H1 (cell line): ENCODE data around the gene DOCK1.

Experiments
- ATF3 ChIP-seq: IDR thresholded peaks from 2 replicates; pipeline ENCODE4 v1.6.1; 2011; ENCODE audit warnings: low read depth, mild to moderate bottlenecking, low read length; ENCODE audit not compliant: insufficient read depth
- CHD2 ChIP-seq: IDR thresholded peaks from 2 replicates; pipeline ENCODE4 v1.6.1; 2012; ENCODE audit warnings: low read length, improper control_type of control experiment
- CTBP2 ChIP-seq: IDR thresholded peaks from 2 replicates; pipeline ENCODE4 v1.7.0; 2011; ENCODE audit warnings: borderline replicate concordance, mild to moderate bottlenecking, moderate library complexity, mixed read lengths, low read length; ENCODE audit not compliant: insufficient read depth, insufficient read length
- CTCF ChIP-seq, 3 experiments: IDR thresholded peaks; 1 replicate in 2 of 3; 2 replicates in 1 of 3; pipeline versions ENCODE4 v1.5.1 to v1.6.1; 2011; ENCODE audit warnings: low read length in 3 of 3, mild to moderate bottlenecking in 3 of 3, inconsistent platforms in 2 of 3, low read depth in 1 of 3, moderate library complexity in 1 of 3; ENCODE audit not compliant: insufficient read depth in 1 of 3; ENCODE audit errors: control extremely low read depth in 1 of 3
- EZH2 ChIP-seq: fragments of 200-600 bp; sonication (generic); IDR thresholded peaks from 2 replicates; pipeline ENCODE4 v1.7.1; 2012; ENCODE audit warnings: low read depth, mild to moderate bottlenecking, moderate library complexity, low read length, inconsistent platforms; ENCODE audit not compliant: severe bottlenecking
- GTF2F1 ChIP-seq: IDR thresholded peaks from 2 replicates; pipeline ENCODE4 v1.6.1; 2012; ENCODE audit warnings: low read depth, low read length, improper control_type of control experiment, borderline replicate concordance
- HDAC6 ChIP-seq: IDR thresholded peaks from one replicate; pipeline ENCODE4 v1.7.1; 2012; ENCODE audit warnings: low read depth, mild to moderate bottlenecking, inconsistent platforms, low read length, moderate library complexity
- PHF8 ChIP-seq: fragments of 200-600 bp; sonication (generic); conservative IDR thresholded peaks from 2 replicates; pipeline ENCODE4 v1.7.1; 2012; ENCODE audit warnings: low read depth, mild to moderate bottlenecking, inconsistent platforms, low read length, moderate library complexity
- POLR2A ChIP-seq, 2 experiments: IDR thresholded peaks; 1 replicate in 1 of 2; 2 replicates in 1 of 2; pipeline ENCODE4 v1.6.1; 2011; ENCODE audit warnings: low read depth in 2 of 2, low read length in 2 of 2, mild to moderate bottlenecking in 2 of 2; ENCODE audit errors: control extremely low read depth in 1 of 2
- RNF2 ChIP-seq: fragments of 200-900, 300-1000 bp; sonication (generic); IDR thresholded peaks from 2 replicates; pipeline ENCODE4 v1.7.1; 2016; ENCODE audit warnings: borderline replicate concordance, low read depth, mild to moderate bottlenecking, antibody characterized with exemption, low read length; ENCODE audit not compliant: poor library complexity, severe bottlenecking; ENCODE audit errors: missing control alignments
- SIN3A ChIP-seq, 2 experiments: IDR thresholded peaks in 1 of 2; conservative IDR thresholded peaks in 1 of 2; 2 replicates each; pipeline ENCODE4 v1.6.1; 2011 to 2012; ENCODE audit warnings: low read length in 2 of 2, improper control_type of control experiment in 1 of 2, low read depth in 1 of 2, mild to moderate bottlenecking in 1 of 2
- SRF ChIP-seq: IDR thresholded peaks from 2 replicates; pipeline ENCODE4 v1.6.1; 2011; ENCODE audit warnings: mild to moderate bottlenecking, low read depth, low read length, moderate library complexity
- TCF12 ChIP-seq: IDR thresholded peaks from 2 replicates; pipeline ENCODE4 v1.6.1; 2011; ENCODE audit warnings: low read depth, mild to moderate bottlenecking, low read length
- ZNF274 ChIP-seq: IDR thresholded peaks from 2 replicates; pipeline ENCODE4 v1.7.0; 2012; ENCODE audit warnings: low read length, borderline replicate concordance; ENCODE audit errors: extremely low read depth

GRCh38 chr10:127467811-127468210 lies 562.6 kb downstream of the DOCK1 start:
- TF ChIP-seq POLR2A (IDR thresholded peaks at IDR 0.05; ENCODE audit: control extremely low read depth in 1 of 2, low read depth in 2 of 2, low read length in 2 of 2) (no peak), RNF2 (no peak), CTCF (IDR thresholded peaks at IDR 0.05; ENCODE audit: control extremely low read depth in 1 of 3, insufficient read depth in 1 of 3, low read depth in 1 of 3, low read length in 3 of 3) (no peak), TCF12 (no peak), CTBP2 (no peak), PHF8 (no peak), EZH2 (no peak), ATF3 (no peak), HDAC6 (no peak), SIN3A (conservative IDR thresholded peaks at IDR 0.05 in 1 of 2, IDR thresholded peaks at IDR 0.05 in 1 of 2; ENCODE audit: low read depth in 1 of 2, low read length in 2 of 2) (no peak), SRF (no peak), CHD2 (no peak), ZNF274 (no peak), GTF2F1 (no peak)
